T-cell (primary cell): ENCODE data around the gene TMEM123. TPM values are rescaled to one million over a fixed set of nuclear protein-coding genes. Genes with fewer than 3 reads are reported as not detected.

Experiments
- ATAC-seq, 4 experiments: fragments of 200-7000 bp in 3 of 4; fragments of 150-1000 bp in 1 of 4; cut with Tn5 transposase; replicated peaks in 1 of 4; 1 replicate in 3 of 4; 2 replicates in 1 of 4; pipeline ENCODE4 v1.10.0; 2021; ENCODE audit warnings: moderate library complexity in 3 of 4, mild to moderate bottlenecking in 2 of 4, moderate number of reproducible peaks in 1 of 4
- CTCF ChIA-PET, 2 donors: fragments of 300-600 bp; sonication (Branson Sonifier 250); formaldehyde crosslinking; loops; one replicate each; lab custom pipeline; 2022; ENCODE audit warnings: antibody characterized with exemption in 2 of 2; lab: Charles Lee
- POLR2A ChIA-PET, 2 donors: fragments of 300-600 bp; sonication (Branson Sonifier 250); formaldehyde crosslinking; loops; one replicate each; lab custom pipeline; 2022; ENCODE audit warnings: antibody characterized with exemption in 2 of 2; lab: Charles Lee
- DNase-seq, 35 experiments: peaks; one replicate each; pipeline versions ENCODE4 v3.0.0 to v3.0.0-alpha.2; 2013 to 2023
- H3K27ac ChIP-seq: one replicate; pipeline ENCODE4 v1.5.1; 2013; ENCODE audit warnings: low read length
- H3K27me3 ChIP-seq, 2 experiments: replicated peaks in 1 of 2; 1 replicate in 1 of 2; 2 replicates in 1 of 2; pipeline versions ENCODE4 v1.6.1 to v1.7.0; 2013; ENCODE audit warnings: low read length in 1 of 2, mixed read lengths in 1 of 2; ENCODE audit not compliant: control insufficient read depth in 2 of 2, insufficient read depth in 2 of 2; ENCODE audit errors: extremely low read depth in 1 of 2
- H3K36me3 ChIP-seq, 2 donors: 1 replicate in 1 of 2; 2 replicates in 1 of 2; pipeline versions ENCODE4 v1.6.1 to v1.7.0; 2013; ENCODE audit warnings: low read length in 1 of 2; ENCODE audit not compliant: control insufficient read depth in 2 of 2, insufficient read depth in 1 of 2; ENCODE audit errors: extremely low read depth in 1 of 2
- H3K4me1 ChIP-seq, 2 experiments: 1 replicate in 1 of 2; 2 replicates in 1 of 2; pipeline versions ENCODE4 v1.6.1 to v1.7.0; 2013; ENCODE audit warnings: low read length in 2 of 2, mixed read lengths in 1 of 2; ENCODE audit not compliant: insufficient read depth in 2 of 2, control insufficient read depth in 1 of 2; ENCODE audit errors: extremely low read depth in 1 of 2
- H3K4me3 ChIP-seq, 2 donors: 1 replicate in 1 of 2; 2 replicates in 1 of 2; pipeline versions ENCODE4 v1.5.1 to v1.7.0; 2013; ENCODE audit warnings: mild to moderate bottlenecking in 2 of 2, low read length in 1 of 2, moderate library complexity in 1 of 2; ENCODE audit not compliant: control insufficient read depth in 1 of 2; ENCODE audit errors: extremely low read depth in 1 of 2
- H3K9me3 ChIP-seq: 2 replicates; pipeline ENCODE4 v1.7.0; 2013
- H3K27ac Mint-ChIP-seq, 2 donors: one replicate each; pipeline ENCODE4 v1.8.0; 2020 to 2021; ENCODE audit warnings: mild to moderate bottlenecking in 2 of 2, mixed read lengths in 2 of 2
- H3K27me3 Mint-ChIP-seq, 2 donors: one replicate each; pipeline ENCODE4 v1.8.0; 2021 to 2022; ENCODE audit warnings: mixed read lengths in 2 of 2
- H3K36me3 Mint-ChIP-seq: one replicate; pipeline ENCODE4 v1.8.0; 2021; ENCODE audit warnings: mixed read lengths
- H3K4me1 Mint-ChIP-seq, 3 donors: one replicate each; pipeline ENCODE4 v1.8.0; 2020 to 2022; ENCODE audit warnings: mixed read lengths in 3 of 3, mild to moderate bottlenecking in 1 of 3
- H3K4me3 Mint-ChIP-seq, 3 donors: one replicate each; pipeline ENCODE4 v1.8.0; 2020 to 2022; ENCODE audit warnings: mild to moderate bottlenecking in 3 of 3, mixed read lengths in 3 of 3, moderate library complexity in 3 of 3
- H3K9me3 Mint-ChIP-seq, 3 donors: one replicate each; pipeline ENCODE4 v1.8.0; 2020 to 2022; ENCODE audit warnings: mixed read lengths in 3 of 3
- WGBS: methylation state at CpG from one replicate; pipeline ENCODE4 v1.1.5; 2013; ENCODE audit warnings: missing lambda C conversion rate; ENCODE audit not compliant: insufficient coverage; 5-methylcytosine and 5-hydroxymethylcytosine counted together
- total RNA-seq, 35 experiments: library from RNA in 6 of 35; stranded (reverse) in 6 of 35; fragments of 120-200 nt in 1 of 35; gene quantifications; one replicate each; pipeline versions ENCODE4 v1.2.1 to v1.2.4 and lab custom pipeline; 2013 to 2026

TMEM123 gene
- total RNA-seq, 5 donors from 2014 or later (not counting 1 experiment from before 2014, with no cell fraction given) = 361 to 469 (median 428) TPM

DNA sequence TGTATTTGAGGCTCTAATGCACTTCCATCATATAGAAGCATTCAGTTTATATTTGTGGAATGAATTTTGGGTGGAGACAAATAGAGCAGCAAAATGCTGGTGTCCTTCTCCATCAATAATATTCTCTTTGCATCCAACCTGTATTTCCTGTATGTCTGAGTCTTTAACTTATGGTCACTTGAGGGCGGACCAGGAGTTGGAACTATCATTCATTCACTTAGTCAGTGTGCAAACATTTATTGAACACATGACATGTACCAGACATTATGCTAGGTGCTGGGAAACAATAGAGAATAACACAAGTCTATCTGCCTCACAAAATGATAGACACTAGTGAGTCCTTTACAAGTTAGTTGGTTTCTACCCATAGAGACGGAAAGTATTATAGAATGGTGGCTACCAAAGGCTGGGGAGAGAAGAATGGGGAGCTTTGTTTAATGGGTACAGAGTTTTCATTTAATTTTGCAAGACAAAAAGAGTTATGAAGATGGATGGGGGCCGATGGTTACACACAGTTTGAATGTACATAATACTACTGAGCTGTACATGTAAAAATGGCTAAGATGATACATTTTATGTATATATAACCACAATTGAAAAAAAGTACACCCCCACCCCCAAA is 4.6 kb upstream of the TMEM123 start:
- ChIA-PET CTCF (interaction anchor here (0.6 to 0.9 kb wide), 4 partner anchors 20 to 28 kb away, joined by 3 to 4 read pairs (median 4); no protein-coding TSS in a partner anchor), POLR2A (no interaction called here)
- H3K4me3 ChIP-seq = no peak overlapping the region
- H3K9me3 ChIP-seq = no peaks in the 10 kb centered on the region
- H3K27me3 Mint-ChIP-seq = no peaks in the 10 kb centered on the region
- no peak for ATAC-seq
- no peaks in the 10 kb centered on the region for H3K9me3 Mint-ChIP-seq
- no peaks in the 10 kb centered on the region for H3K36me3 ChIP-seq
- H3K27ac Mint-ChIP-seq = no peak overlapping the region
- 100% methylated on average over 1 of the region's 3 CpGs for WGBS
- DNase-seq = no peak
- H3K4me1 Mint-ChIP-seq = peaks cover 54 to 76% (median 60%) of the 10 kb centered on the region in 3 donors
- no peaks in the 10 kb centered on the region for H3K36me3 Mint-ChIP-seq
- H3K27ac ChIP-seq = no peak overlapping the region
- no peaks in the 10 kb centered on the region for H3K27me3 ChIP-seq
- H3K4me3 Mint-ChIP-seq = no peak overlapping the region
- H3K4me1 ChIP-seq = peaks cover 22 to 23% of the 10 kb centered on the region in 2 experiments

DNA sequence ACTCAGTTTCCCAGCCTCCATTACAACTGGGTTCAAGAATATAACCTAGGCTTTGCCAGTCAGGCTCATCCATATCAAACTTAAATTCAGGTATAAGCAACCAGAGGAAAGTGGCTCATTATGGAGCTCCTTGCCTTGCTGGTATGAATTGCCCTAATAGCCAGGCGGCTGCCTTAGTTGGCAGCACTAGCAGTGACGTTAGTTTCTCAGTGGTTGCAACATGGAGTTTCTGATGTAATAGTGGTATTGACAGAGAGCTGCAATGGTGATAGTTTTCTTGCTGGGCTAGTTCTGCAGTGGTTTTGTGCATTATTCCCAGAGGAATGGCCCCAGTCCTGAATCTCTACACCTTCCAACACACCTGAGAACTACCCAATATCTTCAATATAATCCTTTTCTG is 3.8 kb upstream of the TMEM123 start:
- H3K9me3 Mint-ChIP-seq = no peaks in the 10 kb centered on the region
- no peak overlapping the region for H3K4me3 ChIP-seq
- no peaks in the 10 kb centered on the region for H3K27me3 ChIP-seq
- H3K4me1 Mint-ChIP-seq = peaks cover 53 to 78% (median 59%) of the 10 kb centered on the region in 3 donors
- H3K27ac Mint-ChIP-seq = no peak overlapping the region
- H3K27ac ChIP-seq = no peak overlapping the region
- CTCF ChIA-PET = interaction anchor here (0.5 to 0.6 kb wide), 3 partner anchors 40 to 105 kb away, joined by 3 to 4 read pairs (median 3); no protein-coding TSS in a partner anchor
- no peak overlapping the region for H3K4me3 Mint-ChIP-seq
- POLR2A ChIA-PET = no interaction called here
- H3K9me3 ChIP-seq = no peaks in the 10 kb centered on the region
- no peak for DNase-seq
- no peaks in the 10 kb centered on the region for H3K36me3 Mint-ChIP-seq
- 100% methylated on average over 1 of the region's 2 CpGs for WGBS
- ATAC-seq = no peak
- H3K4me1 ChIP-seq = peaks cover 22 to 23% of the 10 kb centered on the region in 2 experiments
- no peaks in the 10 kb centered on the region for H3K36me3 ChIP-seq
- H3K27me3 Mint-ChIP-seq = no peaks in the 10 kb centered on the region

DNA sequence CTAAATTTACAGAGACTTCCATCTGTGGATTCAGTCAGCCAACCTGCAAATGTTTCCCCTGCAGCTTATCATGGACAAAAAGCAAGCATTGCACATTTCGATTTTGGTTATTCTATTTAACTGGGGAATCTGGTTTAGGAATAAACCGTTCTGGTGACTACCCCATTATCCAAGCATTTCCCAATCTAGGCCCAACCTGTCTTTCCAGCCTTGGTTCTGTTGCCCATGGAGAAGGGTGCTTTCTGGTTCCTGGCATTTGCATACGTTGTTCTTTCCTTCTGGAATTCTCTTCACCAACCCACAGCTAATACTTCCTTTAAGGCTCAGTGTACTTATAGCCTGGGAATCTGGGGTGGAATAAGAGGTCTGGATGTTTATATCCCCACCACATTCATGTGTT is 1.4 kb upstream of the TMEM123 start:
- WGBS = no CpG with 5 or more reads among the region's 3 CpGs
- H3K36me3 ChIP-seq = no peaks in the 10 kb centered on the region
- POLR2A ChIA-PET = interaction anchor here in 1 of 2 donors (0.5 kb wide), 1 partner anchor 105 kb away, joined by 3 read pairs; no protein-coding TSS in a partner anchor
- CTCF ChIA-PET = interaction anchor here in 1 of 2 donors (0.5 to 0.9 kb wide), 3 partner anchors 42 to 85 kb away, joined by 3 to 5 read pairs (median 4); no protein-coding TSS in a partner anchor
- no peaks in the 10 kb centered on the region for H3K27me3 ChIP-seq
- H3K4me3 ChIP-seq = no peak overlapping the region
- H3K9me3 ChIP-seq = no peaks in the 10 kb centered on the region
- Mint-ChIP-seq H3K9me3 (no peaks in the 10 kb centered on the region), H3K4me3 (peak overlapping the region in 2 of 3 donors; percentile 19 to 99), H3K36me3 (peaks cover 4% of the 10 kb centered on the region), H3K27ac (peak overlapping the region; percentile 96 to 97), H3K27me3 (no peaks in the 10 kb centered on the region), H3K4me1 (peaks cover 70 to 83% (median 72%) of the 10 kb centered on the region in 3 donors)
- peaks cover 33 to 40% of the 10 kb centered on the region in 2 experiments for H3K4me1 ChIP-seq
- DNase-seq (no peak), ATAC-seq (no peak)
- H3K27ac ChIP-seq = peak overlapping the region; percentile 80

DNA sequence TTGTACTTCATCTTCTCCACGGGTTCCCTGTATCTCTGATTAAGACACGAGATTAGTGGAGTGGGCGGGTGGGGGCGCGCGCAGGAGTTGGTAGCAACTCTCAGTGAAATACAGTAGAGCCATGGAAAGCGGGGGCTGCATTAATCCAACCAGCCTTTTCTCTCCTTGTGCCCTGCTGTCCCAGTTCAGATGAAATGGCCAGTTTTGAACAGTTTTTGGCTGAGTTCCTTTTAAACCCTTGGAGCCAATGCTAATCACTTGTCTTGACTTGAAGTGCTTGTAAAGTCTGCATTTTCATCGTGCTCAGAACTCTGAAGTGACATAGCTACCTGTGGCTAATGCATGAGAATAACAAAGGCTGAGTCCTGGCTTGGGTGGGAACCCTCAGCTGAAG is 734 bp upstream of the TMEM123 start:
- no peaks in the 10 kb centered on the region for H3K27me3 Mint-ChIP-seq
- peaks cover 33 to 46% of the 10 kb centered on the region in 2 experiments for H3K4me1 ChIP-seq
- 7% methylated on average over 7 of the region's 8 CpGs for WGBS

DNA sequence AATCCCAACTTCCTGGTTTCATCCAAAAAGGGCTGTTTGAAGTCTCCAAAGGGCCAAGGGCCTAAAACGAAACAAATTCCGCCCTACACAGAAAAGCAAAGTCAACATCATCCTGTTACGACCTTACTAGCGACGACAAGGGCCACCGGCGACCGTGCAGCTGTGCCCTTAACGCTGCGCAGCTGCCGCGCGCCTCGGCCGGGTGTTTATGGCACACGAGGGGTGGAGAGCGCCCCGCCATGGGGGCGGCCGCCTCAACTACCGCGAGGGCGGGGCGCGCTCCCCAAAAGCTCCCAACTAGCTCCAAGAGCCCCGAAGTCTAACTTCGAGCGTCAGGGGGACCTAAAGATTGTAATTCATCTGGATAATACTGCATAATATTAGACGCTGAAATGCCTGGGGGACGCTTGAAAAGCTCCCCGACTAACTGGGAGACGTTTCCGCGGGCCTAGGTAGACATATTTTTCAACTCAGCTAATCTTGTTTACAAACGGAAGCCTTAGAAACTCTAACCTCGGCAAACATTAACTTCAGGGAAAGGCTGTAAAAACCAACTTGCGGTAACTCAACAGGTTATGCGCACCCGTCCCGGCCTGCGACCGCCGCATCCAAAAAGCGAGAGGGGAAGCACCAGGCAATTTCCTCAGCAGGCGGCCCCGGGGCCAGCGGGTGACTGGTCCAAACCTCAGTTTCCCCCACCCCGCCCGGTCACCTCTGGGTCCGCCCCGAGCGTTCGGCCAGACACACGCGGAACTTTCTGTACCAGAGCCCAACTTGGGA is 694 bp downstream of the TMEM123 start:
- ChIA-PET POLR2A (interaction anchor here (0.6 to 1.1 kb wide), 6 partner anchors 21 to 90 kb away, joined by 3 to 6 read pairs (median 3); no protein-coding TSS in a partner anchor), CTCF (interaction anchor here (0.7 to 1.2 kb wide), 12 partner anchors 23 to 158 kb away, joined by 3 to 8 read pairs (median 4); no protein-coding TSS in a partner anchor)
- peak; percentile 54 to 67 (median 60) for ATAC-seq
- WGBS = under 1% methylated on average over 37 of the region's 55 CpGs
- peak overlapping the region; percentile 72 to 95 for H3K4me3 ChIP-seq
- H3K4me3 Mint-ChIP-seq = peak overlapping the region; percentile 96 to 99 (median 96)
- DNase-seq = peak; percentile 57 to 86 (median 78)
- no peaks in the 10 kb centered on the region for H3K27me3 ChIP-seq
- peaks cover 0 to 8% of the 10 kb centered on the region in 2 donors for H3K36me3 ChIP-seq
- peak overlapping the region; percentile 89 to 95 for H3K27ac Mint-ChIP-seq
- no peaks in the 10 kb centered on the region for H3K9me3 ChIP-seq
- no peaks in the 10 kb centered on the region for H3K27me3 Mint-ChIP-seq
- peaks cover 36 to 55% of the 10 kb centered on the region in 2 experiments for H3K4me1 ChIP-seq
- peaks cover 20% of the 10 kb centered on the region for H3K36me3 Mint-ChIP-seq
- peaks cover 72 to 84% (median 74%) of the 10 kb centered on the region in 3 donors for H3K4me1 Mint-ChIP-seq
- H3K9me3 Mint-ChIP-seq = no peaks in the 10 kb centered on the region
- H3K27ac ChIP-seq = peak overlapping the region; percentile 79

More for the DNA sequence above, 734 bp upstream of the TMEM123 start:
- H3K27me3 ChIP-seq = no peaks in the 10 kb centered on the region
- H3K4me3 ChIP-seq = peak overlapping the region; percentile 58 to 95
- no peaks in the 10 kb centered on the region for H3K36me3 ChIP-seq
- Mint-ChIP-seq H3K4me3 (peak overlapping the region; percentile 89 to 99 (median 96)), H3K4me1 (peaks cover 70 to 83% (median 73%) of the 10 kb centered on the region in 3 donors), H3K36me3 (peaks cover 6% of the 10 kb centered on the region), H3K9me3 (no peaks in the 10 kb centered on the region), H3K27ac (peak overlapping the region; percentile 96 to 97)
- POLR2A ChIA-PET = interaction anchor here in 1 of 2 donors (0.5 kb wide), 1 partner anchor 104 kb away, joined by 3 read pairs; no protein-coding TSS in a partner anchor
- CTCF ChIA-PET = interaction anchor here (0.5 to 0.9 kb wide), 4 partner anchors 9 to 111 kb away, joined by 3 to 6 read pairs (median 4); no protein-coding TSS in a partner anchor
- DNase-seq = peak in 7 of 35 experiments; percentile 7 to 27 (median 17)
- H3K9me3 ChIP-seq = no peaks in the 10 kb centered on the region
- peak overlapping the region; percentile 80 for H3K27ac ChIP-seq
- ATAC-seq = peak in 1 of 4 experiments; percentile 0
